Skeletal muscle satellite cell (primary cell): ENCODE measurements around the gene STIP1.

ENCODE experiments used
- H3K27me3 ChIP-seq: 2 replicates; pipeline ENCODE4 v1.7.0; 2013; ENCODE audit warnings: low read length; ENCODE audit not compliant: control insufficient read depth, insufficient read depth
- H3K36me3 ChIP-seq: 2 replicates; pipeline ENCODE4 v1.7.0; 2013; ENCODE audit warnings: mild to moderate bottlenecking, control low read depth, low read length; ENCODE audit not compliant: insufficient read depth
- H3K4me1 ChIP-seq: 2 replicates; pipeline ENCODE4 v1.7.0; 2013; ENCODE audit warnings: low read length; ENCODE audit not compliant: control insufficient read depth, insufficient read depth
- H3K4me2 ChIP-seq: 2 replicates; pipeline ENCODE4 v1.7.0; 2013; ENCODE audit warnings: mild to moderate bottlenecking, low read length
- H3K4me3 ChIP-seq: 2 replicates; pipeline ENCODE4 v1.7.0; 2013; ENCODE audit warnings: low read length
- H3K9ac ChIP-seq: 2 replicates; pipeline ENCODE4 v1.7.0; 2013; ENCODE audit warnings: mild to moderate bottlenecking, low read depth, low read length, moderate library complexity
- H3K9me3 ChIP-seq: replicated peaks from 2 replicates; pipeline ENCODE4 v1.7.0; 2013; ENCODE audit warnings: mild to moderate bottlenecking, control low read depth, low read length

Gene STIP1

DNA sequence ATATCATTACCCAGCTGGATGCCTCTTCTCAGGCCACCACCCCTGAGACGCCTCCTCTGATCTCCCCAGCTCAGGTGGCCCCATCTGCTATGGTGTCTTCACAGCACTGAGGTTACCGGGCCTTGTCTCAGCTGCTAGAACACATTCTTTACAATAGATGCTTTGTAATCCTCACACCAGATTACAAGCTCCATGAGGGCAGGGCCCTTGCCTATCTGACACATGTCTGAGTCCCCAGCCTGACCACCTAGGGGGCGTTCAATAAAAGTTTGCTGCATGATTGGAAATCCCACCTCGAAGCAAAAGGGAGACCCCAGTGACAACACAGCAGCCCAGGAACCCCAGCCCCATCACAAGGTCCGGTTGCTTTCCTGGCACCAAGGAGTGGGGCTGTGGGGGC lies 22.0 kb upstream of the STIP1 start:
- Histone ChIP-seq H3K4me2 (peak overlapping the region; percentile 79), H3K4me1 (peaks cover 11% of the 10 kb centered on the region), H3K9me3 (no peaks in the 10 kb centered on the region), H3K9ac (no peak overlapping the region), H3K4me3 (no peak overlapping the region), H3K36me3 (no peaks in the 10 kb centered on the region), H3K27me3 (no peaks in the 10 kb centered on the region)

DNA sequence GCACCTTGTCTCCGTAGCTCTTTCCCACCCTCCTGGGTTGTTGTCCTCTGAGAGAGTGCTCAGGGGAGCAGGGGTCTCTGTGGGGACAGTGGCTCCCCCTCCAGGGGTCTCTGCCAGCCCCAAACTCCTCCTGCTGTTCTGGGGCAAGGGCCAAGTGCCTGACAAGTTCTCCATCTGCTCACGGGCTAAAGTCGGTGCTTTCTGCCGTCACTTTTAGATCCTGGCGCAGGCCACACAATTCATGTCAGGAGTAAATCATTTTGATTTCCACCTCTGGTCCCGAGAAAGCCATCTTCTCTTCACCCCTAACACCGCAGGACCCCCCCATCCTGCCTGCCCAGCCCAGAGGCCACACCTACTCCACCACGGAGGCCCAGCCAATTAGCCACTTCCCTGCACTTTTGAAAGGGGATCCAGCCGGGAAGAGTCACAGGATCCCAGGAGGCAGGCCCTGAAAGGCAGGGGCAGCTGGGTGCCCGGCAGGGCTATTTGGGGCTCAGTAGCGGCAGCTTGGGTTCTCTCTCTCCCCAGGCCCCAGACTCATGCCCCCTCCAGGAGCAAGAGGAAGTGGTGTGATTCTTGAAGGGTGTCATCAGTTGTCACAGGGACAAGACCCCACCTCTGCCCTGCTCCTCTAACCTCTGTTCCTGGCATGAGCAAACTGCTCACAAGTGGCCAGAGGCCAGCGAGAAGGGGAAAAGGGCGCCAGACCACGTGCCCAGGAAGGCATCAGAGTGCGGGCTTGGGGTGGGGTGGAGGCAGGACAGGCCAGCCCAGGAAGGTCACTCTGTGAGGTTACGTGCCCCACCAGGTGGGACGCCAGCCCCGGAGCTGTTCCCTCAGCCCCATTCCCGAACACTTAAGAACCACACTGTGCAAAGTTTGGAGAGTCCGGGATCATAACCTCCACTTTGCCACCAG lies 21.3 kb upstream of the STIP1 start:
- H3K4me2 ChIP-seq: peak overlapping the region; percentile 79
- peaks cover 11% of the 10 kb centered on the region for H3K4me1 ChIP-seq
- H3K9ac ChIP-seq: peak overlapping the region; percentile 75
- no peaks in the 10 kb centered on the region for H3K9me3 ChIP-seq
- peak overlapping the region; percentile 90 for H3K4me3 ChIP-seq
- H3K27me3 ChIP-seq: no peaks in the 10 kb centered on the region
- no peaks in the 10 kb centered on the region for H3K36me3 ChIP-seq

DNA sequence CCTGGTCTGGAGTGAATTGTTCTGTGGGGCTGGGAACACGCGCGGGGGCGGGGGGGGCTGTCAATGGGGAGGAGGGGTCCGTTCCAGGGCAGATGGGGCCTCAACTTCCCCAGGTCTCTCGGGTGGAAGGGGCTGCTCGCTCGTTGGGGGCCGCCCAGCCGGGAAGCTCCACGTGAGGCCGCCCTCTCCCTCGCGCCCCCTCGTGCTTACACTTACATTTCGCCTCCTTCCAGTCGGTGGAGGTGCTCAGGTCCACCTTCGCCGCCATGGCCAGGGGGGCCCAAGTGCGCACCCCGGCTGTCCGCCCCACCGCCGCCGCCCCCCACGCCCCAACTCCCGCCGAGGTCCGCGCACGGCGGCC lies 20.5 kb upstream of the STIP1 start:
- Histone ChIP-seq H3K4me1 (peaks cover 11% of the 10 kb centered on the region), H3K9ac (peak overlapping the region; percentile 75), H3K27me3 (no peaks in the 10 kb centered on the region), H3K9me3 (no peaks in the 10 kb centered on the region), H3K4me2 (peak overlapping the region; percentile 79), H3K4me3 (peak overlapping the region; percentile 90), H3K36me3 (no peaks in the 10 kb centered on the region)

DNA sequence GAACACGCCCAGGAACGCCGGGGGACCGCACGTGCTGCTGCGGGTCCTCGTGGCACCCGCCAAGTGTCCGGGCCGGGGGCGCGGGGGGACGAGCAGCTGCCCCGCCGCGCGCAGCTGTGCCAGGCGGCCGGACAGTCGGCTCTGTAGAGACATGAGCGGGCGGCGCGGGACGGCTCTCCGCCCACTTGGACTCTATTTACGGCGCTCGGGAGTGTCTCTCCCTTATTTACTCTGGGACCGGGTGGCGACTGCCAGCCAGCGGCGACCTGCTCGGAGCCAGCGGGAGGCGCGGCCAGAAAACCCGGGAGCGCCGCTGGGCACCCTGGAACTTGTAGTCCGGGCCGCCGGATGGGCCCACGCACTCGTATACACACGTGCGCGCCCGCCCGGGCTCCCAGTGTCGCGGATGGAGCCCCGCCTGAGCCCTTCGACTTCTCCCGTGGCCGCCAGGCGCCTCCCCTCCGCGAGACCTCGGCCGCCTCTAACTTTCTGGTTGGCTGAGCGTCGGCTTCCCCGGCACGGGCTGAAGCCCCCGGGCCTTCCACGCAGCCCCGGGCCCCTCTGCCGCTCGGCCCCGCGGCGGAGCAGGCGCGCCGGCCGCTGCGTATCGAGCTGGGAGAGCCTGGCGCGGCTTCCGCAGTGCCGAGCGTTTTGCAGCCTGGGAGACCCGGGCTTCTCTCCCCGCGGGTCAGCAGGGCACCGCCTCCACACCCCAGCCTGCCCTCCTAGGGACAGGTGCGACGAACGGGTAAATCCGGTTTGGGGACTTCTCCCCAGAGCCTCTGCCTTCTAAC lies 19.9 kb upstream of the STIP1 start, which contains the start of gene MACROD1:
MACROD1 (minus strand) TSS at position 272 of the 794 bp plus-strand sequence; CDS start at position 153, 119 bp downstream.
- Histone ChIP-seq H3K27me3 (no peaks in the 10 kb centered on the region), H3K4me3 (peak within 1 kb of the TSS; percentile 90), H3K9me3 (no peaks in the 10 kb centered on the region), H3K9ac (peak within 1 kb of the TSS; percentile 75), H3K36me3 (no peaks in the 10 kb centered on the region), H3K4me1 (peaks cover 11% of the 10 kb centered on the region), H3K4me2 (peak within 1 kb of the TSS; percentile 79)

DNA sequence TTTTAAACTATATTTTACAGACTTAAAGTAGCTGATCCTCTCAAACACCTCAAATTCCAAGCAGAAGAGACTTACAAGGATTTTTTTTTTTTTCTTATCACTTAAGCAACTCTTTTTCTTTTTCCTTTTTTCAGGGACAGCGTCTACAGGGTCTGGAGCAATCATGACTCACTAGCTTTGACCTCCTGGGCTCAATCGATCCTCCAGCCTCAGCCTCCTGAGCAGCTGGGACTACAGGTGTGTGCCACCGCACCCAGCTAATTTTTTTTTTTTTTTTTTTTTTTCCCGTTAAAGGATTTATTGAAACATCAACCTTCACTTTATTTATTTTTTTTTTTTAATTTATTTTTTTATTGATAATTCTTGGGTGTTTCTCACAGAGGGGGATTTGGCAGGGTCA lies 15.6 kb upstream of the STIP1 start:
- no peaks in the 10 kb centered on the region for H3K4me1 ChIP-seq
- no peak overlapping the region for H3K4me2 ChIP-seq
- no peak overlapping the region for H3K9ac ChIP-seq
- no peaks in the 10 kb centered on the region for H3K27me3 ChIP-seq
- peaks cover 6% of the 10 kb centered on the region for H3K9me3 ChIP-seq
- H3K4me3 ChIP-seq: no peak overlapping the region
- H3K36me3 ChIP-seq: peaks cover 2% of the 10 kb centered on the region

DNA sequence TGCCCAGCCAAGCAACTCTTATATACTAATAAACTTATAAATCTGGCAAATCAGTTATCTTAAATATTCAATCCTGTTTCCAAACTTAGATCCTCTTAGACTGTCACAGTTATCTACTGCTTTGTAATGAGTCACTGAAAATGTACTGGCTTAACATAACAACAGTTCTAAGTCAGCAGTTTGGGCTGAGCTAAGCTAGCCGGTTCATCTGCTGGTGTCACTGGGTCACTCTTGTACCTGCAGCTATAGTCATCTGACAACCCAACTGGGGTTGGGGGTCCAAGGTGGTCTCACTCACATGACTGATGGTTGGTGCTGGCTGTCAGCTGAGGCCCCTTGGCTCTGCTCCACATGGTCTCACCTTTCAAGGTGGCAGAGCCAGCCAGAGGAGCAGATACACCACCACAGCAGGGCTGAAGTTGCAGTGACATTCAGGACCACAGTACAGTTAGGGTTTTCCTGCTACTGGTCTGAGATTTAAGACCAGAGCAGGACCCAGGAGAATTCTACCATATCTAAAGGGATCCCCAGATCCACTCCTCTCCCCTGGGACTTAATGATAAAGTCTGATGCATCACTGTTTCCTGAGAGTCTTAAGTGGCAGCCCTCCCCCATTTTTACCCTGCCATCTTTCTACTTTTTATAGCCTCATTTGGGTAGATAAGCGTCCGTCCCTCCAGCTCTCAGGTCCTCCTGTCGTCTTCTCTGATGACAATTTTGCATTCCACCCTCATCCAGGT lies 12.2 kb upstream of the STIP1 start:
- Histone ChIP-seq H3K4me1 (no peaks in the 10 kb centered on the region), H3K27me3 (no peaks in the 10 kb centered on the region), H3K4me2 (no peak overlapping the region), H3K9ac (no peak overlapping the region), H3K9me3 (peaks cover 6% of the 10 kb centered on the region), H3K36me3 (peaks cover 2% of the 10 kb centered on the region), H3K4me3 (no peak overlapping the region)

DNA sequence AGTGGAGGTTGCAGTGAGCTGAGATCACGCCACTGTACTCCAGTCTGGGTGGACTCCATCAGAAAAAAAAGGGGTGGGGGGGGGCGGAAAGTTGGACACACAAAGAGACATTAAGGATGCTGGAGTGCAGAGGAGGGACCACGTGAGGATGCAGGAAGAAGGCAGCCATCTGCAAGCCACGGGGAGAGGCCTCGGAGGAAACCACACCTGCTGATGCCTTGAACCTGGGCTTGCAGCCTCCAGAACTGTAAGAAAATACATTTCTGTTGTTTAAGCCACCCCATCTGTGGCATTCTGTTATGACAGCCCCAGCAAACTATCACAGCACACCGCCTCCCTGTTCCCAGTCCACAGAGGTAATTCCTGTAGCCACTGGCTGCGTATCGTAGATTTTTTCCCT lies 9.2 kb upstream of the STIP1 start:
- H3K9me3 ChIP-seq: peaks cover 6% of the 10 kb centered on the region
- no peak overlapping the region for H3K4me2 ChIP-seq
- no peaks in the 10 kb centered on the region for H3K27me3 ChIP-seq
- peaks cover 2% of the 10 kb centered on the region for H3K36me3 ChIP-seq
- H3K4me1 ChIP-seq: peaks cover 13% of the 10 kb centered on the region
- no peak overlapping the region for H3K9ac ChIP-seq
- H3K4me3 ChIP-seq: no peak overlapping the region

DNA sequence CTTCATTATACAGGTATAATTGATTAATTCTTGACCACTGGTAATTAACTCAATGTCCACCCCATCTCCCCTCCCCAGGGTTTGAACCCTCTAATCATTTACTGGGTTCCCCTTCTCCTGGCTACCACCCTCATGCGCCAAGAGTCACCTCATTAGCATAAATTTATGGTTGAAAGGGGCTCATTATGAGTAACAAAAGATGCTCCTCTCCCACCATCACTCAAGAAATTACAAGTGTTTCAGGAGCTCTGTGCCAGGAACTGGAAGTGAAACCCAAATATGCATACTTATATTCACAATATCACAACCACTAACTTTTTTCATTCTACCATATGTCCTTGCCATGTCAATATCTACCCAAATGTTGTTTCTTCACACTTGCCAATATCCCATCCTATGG lies 7.8 kb upstream of the STIP1 start:
- Histone ChIP-seq H3K4me3 (no peak overlapping the region), H3K36me3 (peaks cover 2% of the 10 kb centered on the region), H3K9me3 (peaks cover 6% of the 10 kb centered on the region), H3K4me2 (no peak overlapping the region), H3K9ac (no peak overlapping the region), H3K4me1 (peaks cover 16% of the 10 kb centered on the region), H3K27me3 (no peaks in the 10 kb centered on the region)

DNA sequence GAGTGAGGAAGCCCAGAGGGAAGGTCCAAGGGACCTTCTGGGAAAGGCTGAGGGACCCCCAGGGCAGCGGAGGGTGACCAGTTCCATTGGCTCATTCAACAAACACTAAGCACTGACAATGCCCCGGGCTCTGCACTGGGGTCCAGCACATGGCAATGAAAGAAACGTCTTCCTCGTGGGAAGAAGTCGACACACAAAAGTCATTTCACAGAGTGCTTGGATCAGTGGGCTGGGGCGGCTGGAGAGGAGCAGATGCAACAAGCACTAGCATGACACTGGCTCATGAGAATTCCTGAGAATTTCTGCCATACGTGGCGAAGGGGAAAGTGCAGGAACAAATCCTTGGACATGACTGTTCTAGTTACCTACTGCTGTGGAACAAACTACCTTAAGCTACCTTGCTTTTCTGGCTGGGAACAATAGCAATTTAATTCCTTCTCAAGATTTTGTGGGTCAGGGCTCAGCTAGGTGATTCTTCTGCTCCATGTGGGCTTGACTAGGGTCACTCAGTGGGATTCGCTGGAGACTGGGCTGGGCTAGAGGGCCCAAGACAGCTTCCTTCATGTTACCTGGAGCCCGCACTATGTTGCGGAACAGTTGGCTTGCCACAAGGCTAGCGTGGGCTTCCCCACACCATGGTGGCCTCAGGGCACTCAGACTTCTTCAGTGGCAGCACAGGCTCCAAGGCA lies 6.9 kb upstream of the STIP1 start:
- no peak overlapping the region for H3K9ac ChIP-seq
- no peak overlapping the region for H3K4me3 ChIP-seq
- no peaks in the 10 kb centered on the region for H3K36me3 ChIP-seq
- no peak overlapping the region for H3K4me2 ChIP-seq
- H3K9me3 ChIP-seq: peaks cover under 1% of the 10 kb centered on the region
- H3K4me1 ChIP-seq: peaks cover 20% of the 10 kb centered on the region
- no peaks in the 10 kb centered on the region for H3K27me3 ChIP-seq

DNA sequence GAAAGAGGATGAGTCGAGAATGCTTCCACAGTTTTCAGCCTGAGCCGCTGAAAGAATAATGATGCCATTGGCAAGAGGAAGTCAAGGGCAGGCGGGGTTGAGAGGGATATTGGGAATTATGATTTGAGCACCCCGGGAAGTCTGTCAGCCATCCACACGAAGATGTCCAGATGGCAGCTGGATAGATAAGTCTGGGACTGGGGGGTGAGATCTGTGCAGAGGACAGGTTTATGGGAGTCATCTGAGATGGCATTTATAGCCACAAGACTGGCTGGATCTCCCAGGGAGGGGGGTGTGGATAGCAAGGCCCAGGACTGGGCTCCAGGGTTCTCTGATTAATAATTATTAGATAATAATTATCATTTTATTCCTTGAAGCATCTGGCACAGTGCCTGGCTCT lies 5.1 kb upstream of the STIP1 start:
- H3K4me1 ChIP-seq: peaks cover 30% of the 10 kb centered on the region
- peak overlapping the region; percentile 21 for H3K9ac ChIP-seq
- H3K27me3 ChIP-seq: no peaks in the 10 kb centered on the region
- H3K4me3 ChIP-seq: no peak overlapping the region
- no peaks in the 10 kb centered on the region for H3K9me3 ChIP-seq
- peak overlapping the region; percentile 61 for H3K4me2 ChIP-seq
- H3K36me3 ChIP-seq: no peaks in the 10 kb centered on the region
